ENCODE results near the gene RNASE12. TPM values are rescaled to one million over a fixed set of nuclear protein-coding genes. Genes with fewer than 3 reads are reported as not detected.

The RNASE12 gene
- total and polyA plus RNA-seq, 9 of the 15 experiments (the other 6 are each of a cell fraction or from before 2014, with no cell fraction given): 0.24 TPM; not detected in 8

GRCh38 chr14:20632831-20633691, 41.9 kb upstream of the RNASE12 start (continued):
- no peak for TF ChIP-seq CCNT2 (IDR thresholded peaks at IDR 0.05; ENCODE audit: borderline replicate concordance, extremely low read depth, insufficient read length, low read depth, low read length)
- no peak; a peak in 1 of 4 replicates for TF ChIP-seq MAZ (CRISPR knock-in tag; conservative IDR thresholded peaks at IDR 0.05 in 1 of 2, IDR thresholded peaks at IDR 0.05 in 1 of 2)
- no peak for TF ChIP-seq STAT5A (IDR thresholded peaks at IDR 0.05; ENCODE audit: borderline replicate concordance, low read length)
- TF ChIP-seq ZFX (CRISPR knock-in tag; IDR thresholded peaks at IDR 0.05): no peak
- TF ChIP-seq BRCA1 (IDR thresholded peaks at IDR 0.05): no peak
- no peak for TF ChIP-seq BRCA1 (CRISPR knock-in tag; IDR thresholded peaks at IDR 0.05)
- no peak for TF ChIP-seq TGIF2 (CRISPR knock-in tag; IDR thresholded peaks at IDR 0.05)
- peak; percentile 23; the same call in 1 of the 2 replicates for TF ChIP-seq CREB1 (IDR thresholded peaks at IDR 0.05)
- no peak for TF ChIP-seq CREB1 (CRISPR knock-in tag; IDR thresholded peaks at IDR 0.05)
- TF ChIP-seq RAD21 (CRISPR knock-in tag; conservative IDR thresholded peaks at IDR 0.05 in 1 of 2, IDR thresholded peaks at IDR 0.05 in 1 of 2): no peak
- TF ChIP-seq NBN (IDR thresholded peaks at IDR 0.05; ENCODE audit: low read depth): peak; percentile 56; the same call in 1 of the 2 replicates
- no peak for TF ChIP-seq MCM5 (IDR thresholded peaks at IDR 0.05; ENCODE audit: low read depth)
- no peak for TF ChIP-seq ZNF253 (CRISPR knock-in tag; conservative IDR thresholded peaks at IDR 0.05)
- TF ChIP-seq EP300 (IDR thresholded peaks at IDR 0.05; ENCODE audit: low read length): no peak
- no peak for TF ChIP-seq ERF (CRISPR knock-in tag; IDR thresholded peaks at IDR 0.05)
- TF ChIP-seq ZNF140 (CRISPR knock-in tag; IDR thresholded peaks at IDR 0.05): no peak
- TF ChIP-seq COPS2 (conservative IDR thresholded peaks at IDR 0.05): no peak
- TF ChIP-seq CTCFL (IDR thresholded peaks at IDR 0.05; ENCODE audit: borderline replicate concordance, insufficient read depth, low read depth, low read length, poor library complexity, severe bottlenecking): no peak
- no peak for TF ChIP-seq SIRT6 (IDR thresholded peaks at IDR 0.05; ENCODE audit: low read depth, low read length)
- TF ChIP-seq PTRF (tag; IDR thresholded peaks at IDR 0.05): no peak
- no peak for TF ChIP-seq ZNF780A (CRISPR knock-in tag; IDR thresholded peaks at IDR 0.05)
- no peak for TF ChIP-seq ZNF830 (CRISPR knock-in tag; IDR thresholded peaks at IDR 0.05)
- no peak for TF ChIP-seq E4F1 (CRISPR knock-in tag; IDR thresholded peaks at IDR 0.05; ENCODE audit: borderline replicate concordance)
- TF ChIP-seq ZNF134 (CRISPR knock-in tag; conservative IDR thresholded peaks at IDR 0.05): no peak

All from K562 (cell line).